GM23338 (cell line): ENCODE measurements around the gene KCNQ5.

Experiments
- EZH2 ChIP-seq: fragments of 200-600 bp; sonication (generic); IDR thresholded peaks from one replicate; pipeline ENCODE4 v1.8.0; 2017; ENCODE audit warnings: antibody characterized with exemption, mild to moderate bottlenecking, low read depth; ENCODE audit not compliant: unreplicated experiment
- POLR2AphosphoS5 ChIP-seq: IDR thresholded peaks from 2 replicates; pipeline ENCODE4 v1.6.1; 2016; ENCODE audit warnings: antibody characterized with exemption, low read depth
- ZNF331 ChIP-seq: fragments of 250-450 bp; sonication (Bioruptor Pico); IDR thresholded peaks from 2 replicates; pipeline ENCODE4 v1.5.0; 2020; ENCODE audit warnings: low read depth, mild to moderate bottlenecking, moderate library complexity
- TF ChIP-seq, protein P1 (sequence below), 2 experiments: fragments of 200-600 bp in 1 of 2; sonication (generic) in 1 of 2; conservative IDR thresholded peaks; 2 replicates each; pipeline versions ENCODE4 v1.5.1 to v1.6.1; 2016 to 2017; ENCODE audit warnings: antibody characterized with exemption in 2 of 2, low read depth in 2 of 2, mild to moderate bottlenecking in 2 of 2, moderate library complexity in 1 of 2
- TF ChIP-seq, protein P2 (sequence below): IDR thresholded peaks from 2 replicates; pipeline ENCODE4 v1.6.1; 2016; ENCODE audit warnings: antibody characterized with exemption

DNA sequence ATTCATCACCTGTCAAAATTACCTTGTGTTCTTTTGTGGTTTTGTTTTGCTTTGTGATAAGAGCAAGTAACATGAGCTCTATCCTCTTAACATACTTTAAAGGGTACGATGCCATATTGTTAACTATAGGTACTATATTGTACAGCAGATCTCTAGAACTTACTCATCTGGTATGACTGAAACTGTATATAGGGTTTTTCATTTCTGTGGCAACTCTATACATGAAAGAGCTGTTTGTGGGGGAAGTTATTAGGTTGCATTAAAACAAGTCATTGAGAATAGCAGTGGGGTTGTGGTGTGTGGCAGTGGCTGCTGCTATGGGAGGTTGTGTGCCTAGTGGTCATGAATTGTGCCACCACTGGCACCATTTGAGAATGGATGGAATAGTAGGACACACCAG is 268.4 kb downstream of the KCNQ5 start:
- TF ChIP-seq, protein P1, sequence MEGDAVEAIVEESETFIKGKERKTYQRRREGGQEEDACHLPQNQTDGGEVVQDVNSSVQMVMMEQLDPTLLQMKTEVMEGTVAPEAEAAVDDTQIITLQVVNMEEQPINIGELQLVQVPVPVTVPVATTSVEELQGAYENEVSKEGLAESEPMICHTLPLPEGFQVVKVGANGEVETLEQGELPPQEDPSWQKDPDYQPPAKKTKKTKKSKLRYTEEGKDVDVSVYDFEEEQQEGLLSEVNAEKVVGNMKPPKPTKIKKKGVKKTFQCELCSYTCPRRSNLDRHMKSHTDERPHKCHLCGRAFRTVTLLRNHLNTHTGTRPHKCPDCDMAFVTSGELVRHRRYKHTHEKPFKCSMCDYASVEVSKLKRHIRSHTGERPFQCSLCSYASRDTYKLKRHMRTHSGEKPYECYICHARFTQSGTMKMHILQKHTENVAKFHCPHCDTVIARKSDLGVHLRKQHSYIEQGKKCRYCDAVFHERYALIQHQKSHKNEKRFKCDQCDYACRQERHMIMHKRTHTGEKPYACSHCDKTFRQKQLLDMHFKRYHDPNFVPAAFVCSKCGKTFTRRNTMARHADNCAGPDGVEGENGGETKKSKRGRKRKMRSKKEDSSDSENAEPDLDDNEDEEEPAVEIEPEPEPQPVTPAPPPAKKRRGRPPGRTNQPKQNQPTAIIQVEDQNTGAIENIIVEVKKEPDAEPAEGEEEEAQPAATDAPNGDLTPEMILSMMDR (conservative IDR thresholded peaks at IDR 0.05; ENCODE audit: low read depth in 2 of 2) = no peak
- no peak for TF ChIP-seq POLR2AphosphoS5
- TF ChIP-seq EZH2 = no peak
- TF ChIP-seq, protein P2, sequence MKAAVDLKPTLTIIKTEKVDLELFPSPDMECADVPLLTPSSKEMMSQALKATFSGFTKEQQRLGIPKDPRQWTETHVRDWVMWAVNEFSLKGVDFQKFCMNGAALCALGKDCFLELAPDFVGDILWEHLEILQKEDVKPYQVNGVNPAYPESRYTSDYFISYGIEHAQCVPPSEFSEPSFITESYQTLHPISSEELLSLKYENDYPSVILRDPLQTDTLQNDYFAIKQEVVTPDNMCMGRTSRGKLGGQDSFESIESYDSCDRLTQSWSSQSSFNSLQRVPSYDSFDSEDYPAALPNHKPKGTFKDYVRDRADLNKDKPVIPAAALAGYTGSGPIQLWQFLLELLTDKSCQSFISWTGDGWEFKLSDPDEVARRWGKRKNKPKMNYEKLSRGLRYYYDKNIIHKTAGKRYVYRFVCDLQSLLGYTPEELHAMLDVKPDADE = no peak
- TF ChIP-seq ZNF331 (CRISPR knock-in tag) = no peak
